Epithelial cell of esophagus (primary cell): ENCODE data around the gene MRC1.
"Not testable (repeated sequence)": the region's sequence is repeated elsewhere in the genome, so short reads cannot be mapped to it uniquely, and the experiment has no call there.

Source experiments
- DNase-seq: peaks from one replicate; pipeline ENCODE4 v3.0.0; 2010; ENCODE audit warnings: low read depth
- H3K4me3 ChIP-seq: 2 replicates; pipeline ENCODE4 v1.5.1; 2011; ENCODE audit warnings: mild to moderate bottlenecking, low read length, control low read depth
- CTCF ChIP-seq: IDR thresholded peaks from 2 replicates; pipeline ENCODE4 v1.5.1; 2011; ENCODE audit warnings: low read depth, mild to moderate bottlenecking, low read length, control low read depth, inconsistent platforms; ENCODE audit not compliant: insufficient read depth; ENCODE audit errors: missing control alignments

MRC1 gene

DNA sequence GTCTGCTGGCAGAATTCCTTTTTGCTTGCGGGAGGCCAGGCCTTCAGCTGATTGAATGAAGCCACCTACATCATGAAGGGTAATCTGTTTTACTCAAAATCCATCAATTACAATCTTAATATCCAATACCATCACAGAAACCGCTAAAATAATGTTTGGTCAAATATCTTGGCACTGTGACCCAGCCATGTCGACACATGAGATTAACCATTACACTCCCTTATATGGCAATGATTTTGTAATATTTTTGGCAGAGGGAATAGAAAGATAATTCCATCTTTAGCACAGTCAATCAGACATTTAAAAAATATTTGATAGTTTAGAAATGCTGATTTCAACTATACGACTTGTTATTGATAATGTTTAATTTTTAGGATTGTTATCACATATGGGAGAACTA, 106.0 kb downstream of the MRC1 start:
- no peak overlapping the region for H3K4me3 ChIP-seq
- DNase-seq = no peak
- no peak for TF ChIP-seq CTCF

DNA sequence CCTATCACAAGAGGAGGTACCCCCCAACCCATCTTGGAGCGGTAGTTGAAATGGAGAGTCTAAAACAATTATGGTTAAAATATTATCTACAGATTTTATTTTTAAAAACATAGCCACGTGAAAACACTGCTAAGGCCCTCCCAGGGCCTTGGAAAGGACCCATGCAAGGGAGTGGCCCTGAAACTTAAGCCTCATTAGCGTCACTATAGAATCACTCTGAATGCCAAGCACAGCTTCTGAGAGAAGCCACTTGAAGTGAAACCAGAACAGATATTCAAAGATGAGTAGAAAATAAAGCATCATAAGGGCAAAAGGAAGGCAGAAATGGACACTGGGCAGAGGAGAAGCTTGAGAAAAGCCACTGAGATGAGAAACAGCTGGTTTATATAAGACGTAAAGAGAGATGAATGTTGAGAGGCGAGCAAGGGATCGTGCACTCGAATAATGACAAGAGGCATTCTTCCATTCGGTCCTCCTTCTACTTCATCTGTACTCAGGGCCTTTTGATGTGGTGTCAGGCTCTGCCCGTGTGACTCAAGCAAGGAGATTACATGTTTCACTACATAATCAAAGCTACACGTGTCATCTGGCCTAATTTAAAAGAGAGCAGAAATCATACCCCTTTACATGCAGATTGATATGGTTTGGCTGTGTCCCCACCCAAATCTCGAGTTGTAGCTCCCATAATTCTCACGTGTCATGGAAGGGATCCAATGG, 109.2 kb downstream of the MRC1 start:
- DNase-seq = no peak
- no peak overlapping the region for H3K4me3 ChIP-seq
- TF ChIP-seq CTCF = no peak

DNA sequence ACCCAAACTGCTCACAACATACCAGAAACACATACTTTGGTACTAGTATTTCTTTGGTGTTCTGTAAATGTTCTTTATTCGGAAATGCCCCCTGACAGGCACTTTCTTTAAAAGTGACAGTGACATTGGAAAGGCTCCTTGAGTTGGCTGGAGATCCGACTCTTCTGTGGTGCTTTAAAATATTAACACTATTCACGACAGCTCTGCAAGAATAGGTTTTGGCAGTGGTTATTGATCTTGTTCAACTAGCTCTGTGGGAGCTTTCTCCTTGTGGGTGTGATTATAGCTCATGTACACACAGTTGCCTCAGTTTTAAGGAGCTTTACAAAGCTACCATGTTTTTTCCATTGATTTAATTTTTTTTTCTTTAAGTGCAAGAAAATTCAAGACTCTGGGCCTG, 112.2 kb downstream of the MRC1 start:
- no peak overlapping the region for H3K4me3 ChIP-seq
- no peak for DNase-seq
- TF ChIP-seq CTCF = no peak

DNA sequence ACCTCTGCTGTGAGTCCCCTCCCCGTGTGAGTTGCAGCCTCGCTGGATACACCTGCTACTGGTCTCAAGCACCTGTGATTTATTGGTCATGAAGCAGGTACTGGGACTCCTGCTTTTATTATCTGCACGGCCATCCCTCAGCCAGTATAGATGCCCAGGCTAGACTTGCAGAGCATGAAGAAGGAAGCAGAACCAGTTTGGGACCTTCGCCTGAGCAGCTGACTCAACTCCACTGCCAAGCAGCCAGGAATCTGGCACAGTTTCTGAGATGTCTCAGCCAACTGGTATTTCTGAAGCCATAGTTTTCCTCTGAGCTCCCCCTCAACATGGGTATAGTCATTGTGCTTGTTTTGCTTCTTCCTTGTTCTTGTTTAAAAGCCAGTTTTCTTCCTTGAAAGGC, 114.6 kb downstream of the MRC1 start:
- H3K4me3 ChIP-seq = no peak overlapping the region
- no peak for TF ChIP-seq CTCF
- DNase-seq = peak; percentile 99

- DNase-seq = peak; percentile 79
- no peak overlapping the region for H3K4me3 ChIP-seq
- no peak for TF ChIP-seq CTCF
Measured at GRCh38 chr10:17943033-17943745, 134.0 kb downstream of the MRC1 start.

GRCh38 chr10:17950269-17950668, 141.1 kb downstream of the MRC1 start:
- H3K4me3 ChIP-seq, DNase-seq: not testable (repeated sequence)

GRCh38 chr10:17950726-17951125, 141.6 kb downstream of the MRC1 start:
- no peak overlapping the region for H3K4me3 ChIP-seq
- no peak for TF ChIP-seq CTCF
- DNase-seq = no peak
